ENCODE data around the gene SOST. TPM values are rescaled to one million over a fixed set of nuclear protein-coding genes. Genes with fewer than 3 reads are reported as not detected.

SOST gene
- total RNA-seq, 1 donor from 2014 or later: 2.0 TPM

DNA sequence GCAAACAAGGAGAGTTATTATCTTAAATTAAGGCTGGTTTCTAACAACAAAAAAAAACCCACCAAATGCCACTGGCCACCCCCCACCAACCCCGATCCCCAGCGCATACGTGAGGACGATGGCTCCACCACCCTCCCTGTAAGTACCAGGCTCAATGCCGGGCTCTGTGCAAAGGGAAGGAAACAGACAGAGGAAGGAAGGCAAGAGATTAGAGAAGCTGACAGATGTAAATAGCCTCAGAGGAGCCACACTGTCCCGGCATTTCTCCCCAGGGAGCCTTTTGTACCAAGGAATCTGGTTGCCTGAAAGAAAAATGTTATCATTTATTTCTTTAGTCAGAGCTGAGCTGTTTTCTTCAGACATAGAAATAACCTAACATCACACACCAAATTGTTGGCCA lies 13.1 kb downstream of the SOST start:
- TF ChIP-seq, protein P1, sequence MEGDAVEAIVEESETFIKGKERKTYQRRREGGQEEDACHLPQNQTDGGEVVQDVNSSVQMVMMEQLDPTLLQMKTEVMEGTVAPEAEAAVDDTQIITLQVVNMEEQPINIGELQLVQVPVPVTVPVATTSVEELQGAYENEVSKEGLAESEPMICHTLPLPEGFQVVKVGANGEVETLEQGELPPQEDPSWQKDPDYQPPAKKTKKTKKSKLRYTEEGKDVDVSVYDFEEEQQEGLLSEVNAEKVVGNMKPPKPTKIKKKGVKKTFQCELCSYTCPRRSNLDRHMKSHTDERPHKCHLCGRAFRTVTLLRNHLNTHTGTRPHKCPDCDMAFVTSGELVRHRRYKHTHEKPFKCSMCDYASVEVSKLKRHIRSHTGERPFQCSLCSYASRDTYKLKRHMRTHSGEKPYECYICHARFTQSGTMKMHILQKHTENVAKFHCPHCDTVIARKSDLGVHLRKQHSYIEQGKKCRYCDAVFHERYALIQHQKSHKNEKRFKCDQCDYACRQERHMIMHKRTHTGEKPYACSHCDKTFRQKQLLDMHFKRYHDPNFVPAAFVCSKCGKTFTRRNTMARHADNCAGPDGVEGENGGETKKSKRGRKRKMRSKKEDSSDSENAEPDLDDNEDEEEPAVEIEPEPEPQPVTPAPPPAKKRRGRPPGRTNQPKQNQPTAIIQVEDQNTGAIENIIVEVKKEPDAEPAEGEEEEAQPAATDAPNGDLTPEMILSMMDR (conservative IDR thresholded peaks at IDR 0.05): no peak
- DNase-seq (ENCODE audit: extremely low spot score, unreplicated experiment): no peak
- no peaks in the 10 kb centered on the region for H3K9me3 Mint-ChIP-seq
- H3K27ac Mint-ChIP-seq: no peak overlapping the region
- H3K4me1 Mint-ChIP-seq (ENCODE audit: unreplicated experiment): peaks cover 41% of the 10 kb centered on the region
- no peak overlapping the region for H3K4me3 Mint-ChIP-seq
- H3K27me3 Mint-ChIP-seq: peaks cover 30% of the 10 kb centered on the region
- H3K36me3 Mint-ChIP-seq: no peaks in the 10 kb centered on the region

DNA sequence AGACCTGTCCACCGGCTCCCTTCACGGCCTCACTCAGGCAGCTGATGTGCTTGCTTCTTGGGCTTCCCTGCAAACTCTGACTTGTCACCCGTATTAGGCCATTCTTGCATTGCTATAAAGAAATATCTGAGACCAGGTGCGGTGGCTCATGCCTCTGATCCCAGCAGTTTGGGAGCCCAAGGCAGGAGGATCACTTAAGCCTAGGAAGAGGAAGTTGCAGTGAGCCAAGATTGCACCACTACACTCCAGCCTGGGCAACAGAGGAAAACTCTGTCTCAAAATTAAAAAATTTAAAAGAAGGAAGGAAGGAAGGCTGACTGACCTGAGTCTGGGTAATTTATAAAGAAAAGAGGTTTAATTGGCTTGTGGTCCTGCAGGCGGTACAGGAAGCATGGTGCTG lies 17.0 kb downstream of the SOST start:
- Mint-ChIP-seq H3K4me1 (ENCODE audit: unreplicated experiment) (peaks cover 32% of the 10 kb centered on the region), H3K27ac (no peak overlapping the region), H3K4me3 (no peak overlapping the region), H3K27me3 (peaks cover 23% of the 10 kb centered on the region), H3K9me3 (no peaks in the 10 kb centered on the region), H3K36me3 (peaks cover 4% of the 10 kb centered on the region)
- DNase-seq (ENCODE audit: extremely low spot score, unreplicated experiment): no peak
- TF ChIP-seq, protein P1 (conservative IDR thresholded peaks at IDR 0.05): no peak

DNA sequence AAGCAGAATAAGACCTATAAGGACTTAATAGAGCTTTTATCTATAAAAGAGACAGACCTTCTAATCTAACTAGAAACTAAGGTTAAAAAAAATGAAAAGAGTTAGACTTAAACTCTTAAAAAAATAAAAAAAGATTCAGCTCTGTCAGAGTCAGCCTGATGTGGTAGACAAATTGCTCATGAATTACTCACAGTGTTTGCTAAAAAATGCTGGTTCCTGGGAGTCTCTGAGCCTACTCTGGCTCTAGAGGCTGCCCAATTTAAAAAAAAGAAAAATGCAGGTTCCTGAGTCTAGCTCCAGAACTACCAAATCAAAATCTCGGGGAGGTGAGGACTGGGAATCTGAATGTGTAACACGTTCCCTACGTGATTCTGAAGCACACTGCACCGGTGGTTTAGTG lies 18.1 kb downstream of the SOST start:
- no peak overlapping the region for H3K27ac Mint-ChIP-seq
- no peaks in the 10 kb centered on the region for H3K9me3 Mint-ChIP-seq
- peaks cover 15% of the 10 kb centered on the region for H3K27me3 Mint-ChIP-seq
- peaks cover 21% of the 10 kb centered on the region for H3K4me1 Mint-ChIP-seq (ENCODE audit: unreplicated experiment)
- peaks cover 4% of the 10 kb centered on the region for H3K36me3 Mint-ChIP-seq
- no peak for DNase-seq (ENCODE audit: extremely low spot score, unreplicated experiment)
- TF ChIP-seq, protein P1 (conservative IDR thresholded peaks at IDR 0.05): no peak
- H3K4me3 Mint-ChIP-seq: no peak overlapping the region

DNA sequence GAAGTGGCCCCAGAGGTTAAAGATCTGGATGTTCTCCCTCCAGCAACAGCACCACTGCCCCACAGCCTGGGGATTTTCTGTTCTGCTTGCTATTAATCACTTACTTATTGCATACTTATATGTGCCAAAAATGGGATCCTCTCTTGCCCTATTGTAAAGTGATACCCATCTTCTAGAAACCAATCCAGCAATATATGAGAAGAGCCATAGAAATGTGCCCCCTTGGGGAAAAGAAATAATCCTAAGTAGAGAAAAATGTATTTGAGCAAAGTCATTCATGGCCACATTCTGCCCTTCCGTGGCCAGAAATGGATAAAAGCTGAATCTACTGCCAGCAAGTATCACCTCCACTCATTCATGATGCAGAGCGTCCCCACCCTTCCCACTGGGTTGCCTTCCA lies 20.9 kb downstream of the SOST start:
- TF ChIP-seq, protein P1 (conservative IDR thresholded peaks at IDR 0.05): no peak
- Mint-ChIP-seq H3K9me3 (no peaks in the 10 kb centered on the region), H3K27me3 (no peaks in the 10 kb centered on the region), H3K4me3 (no peak overlapping the region), H3K36me3 (peaks cover 4% of the 10 kb centered on the region), H3K4me1 (ENCODE audit: unreplicated experiment) (peaks cover 5% of the 10 kb centered on the region), H3K27ac (no peak overlapping the region)
- no peak for DNase-seq (ENCODE audit: extremely low spot score, unreplicated experiment)

DNA sequence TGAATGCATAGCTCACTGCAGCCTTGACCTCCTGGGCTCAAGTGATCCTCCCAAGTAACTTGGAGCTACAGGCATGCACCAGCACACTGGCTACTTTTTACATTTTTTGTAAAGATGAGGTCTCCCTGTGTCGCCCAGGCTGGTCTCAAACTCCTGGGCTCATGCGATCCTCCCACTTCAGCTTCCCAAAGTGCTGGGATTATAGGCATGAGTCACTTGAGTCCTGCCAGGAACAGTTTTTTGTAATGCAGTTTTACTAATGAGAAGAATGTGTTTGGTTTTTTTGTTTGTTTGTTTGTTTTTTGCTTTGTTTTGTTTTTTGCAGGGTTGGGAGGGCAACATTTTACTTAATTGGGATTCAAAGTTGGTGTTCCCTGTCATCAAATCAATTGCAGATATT lies 22.2 kb downstream of the SOST start:
- no peak for DNase-seq (ENCODE audit: extremely low spot score, unreplicated experiment)
- peaks cover 5% of the 10 kb centered on the region for H3K4me1 Mint-ChIP-seq (ENCODE audit: unreplicated experiment)
- TF ChIP-seq, protein P1 (conservative IDR thresholded peaks at IDR 0.05): no peak
- no peaks in the 10 kb centered on the region for H3K27me3 Mint-ChIP-seq
- H3K36me3 Mint-ChIP-seq: peaks cover 4% of the 10 kb centered on the region
- H3K27ac Mint-ChIP-seq: no peak overlapping the region
- H3K9me3 Mint-ChIP-seq: no peaks in the 10 kb centered on the region
- H3K4me3 Mint-ChIP-seq: no peak overlapping the region

DNA sequence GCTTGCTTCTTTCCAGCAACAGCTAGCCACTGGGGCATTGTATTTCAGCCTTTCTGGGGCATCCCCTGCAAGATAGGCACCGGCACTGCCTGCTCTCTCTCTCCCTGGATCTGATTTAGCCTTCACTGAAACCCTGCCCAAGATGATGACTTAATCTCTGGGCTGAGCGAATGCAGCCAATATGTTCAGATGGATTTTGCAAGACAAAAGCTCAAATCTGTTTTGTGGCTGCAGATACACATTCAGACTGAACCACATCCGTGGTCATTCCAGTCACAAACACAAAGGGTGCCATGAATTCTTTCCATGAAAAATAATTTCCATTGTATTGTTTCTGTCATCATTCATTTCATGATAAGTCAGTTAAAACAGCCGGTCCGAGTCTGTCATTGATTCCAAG lies 24.2 kb downstream of the SOST start:
- Mint-ChIP-seq H3K4me1 (ENCODE audit: unreplicated experiment) (peaks cover 5% of the 10 kb centered on the region), H3K9me3 (no peaks in the 10 kb centered on the region), H3K36me3 (peaks cover 4% of the 10 kb centered on the region), H3K27ac (no peak overlapping the region), H3K4me3 (no peak overlapping the region), H3K27me3 (no peaks in the 10 kb centered on the region)
- TF ChIP-seq, protein P1 (conservative IDR thresholded peaks at IDR 0.05): no peak
- DNase-seq (ENCODE audit: extremely low spot score, unreplicated experiment): no peak

Measured in type B pancreatic cell (in vitro differentiated cells).